PC-3 (cell line): Measurements from ENCODE around the gene RBM47. TPM values are rescaled to one million over a fixed set of nuclear protein-coding genes. Genes with fewer than 3 reads are reported as not detected.
"Not testable (repeated sequence)": the region's sequence is repeated elsewhere in the genome, so short reads cannot be mapped to it uniquely, and the experiment has no call there.

Source experiments
- ATAC-seq: fragments of 200-7000 bp; cut with Tn5 transposase; 2 replicates; pipeline ENCODE4 v1.9.1; 2020; ENCODE audit warnings: mild to moderate bottlenecking, moderate library complexity
- BruUV-seq: library from RNA; stranded (reverse); fragments of 400-500 nt; replicated peaks from 2 replicates; lab custom pipeline; 2021; lab: Mats Ljungman, UMichigan
- CTCF ChIA-PET: fragments of 300-600 bp; sonication (Branson Sonifier 250); formaldehyde crosslinking; loops from one replicate; lab custom pipeline; 2022; ENCODE audit warnings: antibody characterized with exemption; lab: Charles Lee
- POLR2A ChIA-PET: fragments of 300-600 bp; sonication (Branson Sonifier 250); formaldehyde crosslinking; loops from one replicate; lab custom pipeline; 2022; ENCODE audit warnings: antibody characterized with exemption; ENCODE audit not compliant: unreplicated experiment; lab: Charles Lee
- DNase-seq: peaks from one replicate; pipeline ENCODE4 v3.0.0-alpha.2; 2015
- H2AFZ ChIP-seq: fragments of 300-600 bp; sonication (generic); 2 replicates; pipeline ENCODE4 v1.6.0; 2016; ENCODE audit warnings: antibody characterized with exemption, low read length
- H3F3A ChIP-seq: fragments of 300-600 bp; sonication (generic); one replicate; pipeline ENCODE4 v1.6.0; 2017; ENCODE audit warnings: antibody characterized with exemption, low read length, control low read depth, mild to moderate bottlenecking; ENCODE audit not compliant: unreplicated experiment
- H3K27ac ChIP-seq: fragments of 300-600 bp; sonication (generic); 2 replicates; pipeline ENCODE4 v1.5.1; 2016; ENCODE audit warnings: mild to moderate bottlenecking, low read length
- H3K27me3 ChIP-seq: fragments of 300-600 bp; sonication (generic); 2 replicates; pipeline ENCODE4 v1.6.1; 2016; ENCODE audit warnings: low read length, mixed read lengths
- H3K36me3 ChIP-seq: fragments of 300-600 bp; sonication (generic); 2 replicates; pipeline ENCODE4 v1.6.1; 2016; ENCODE audit warnings: low read depth, mixed run types, low read length, mixed read lengths
- H3K4me1 ChIP-seq: fragments of 300-600 bp; sonication (generic); 2 replicates; pipeline ENCODE4 v1.5.1; 2016; ENCODE audit warnings: low read length; ENCODE audit not compliant: insufficient read depth
- H3K4me2 ChIP-seq: fragments of 300-600 bp; sonication (generic); 2 replicates; pipeline ENCODE4 v1.6.0; 2016; ENCODE audit warnings: low read length
- H3K4me3 ChIP-seq: fragments of 300-600 bp; sonication (generic); 2 replicates; pipeline ENCODE4 v1.5.1; 2016; ENCODE audit warnings: mild to moderate bottlenecking, low read length, mixed read lengths
- H3K79me2 ChIP-seq: fragments of 300-600 bp; sonication (generic); 2 replicates; pipeline ENCODE4 v1.6.1; 2017; ENCODE audit warnings: low read length, mixed read lengths
- H3K9ac ChIP-seq: fragments of 300-600 bp; sonication (generic); 2 replicates; pipeline ENCODE4 v1.6.0; 2016; ENCODE audit warnings: mild to moderate bottlenecking, low read length
- H3K9me2 ChIP-seq: fragments of 300-600 bp; sonication (generic); replicated peaks from 2 replicates; pipeline ENCODE4 v1.6.1; 2016; ENCODE audit warnings: mixed run types, low read length, mixed read lengths
- H3K9me3 ChIP-seq: fragments of 300-600 bp; sonication (generic); 2 replicates; pipeline ENCODE4 v1.6.1; 2016; ENCODE audit warnings: low read length, mixed read lengths
- H4K20me1 ChIP-seq: fragments of 300-600 bp; sonication (generic); 2 replicates; pipeline ENCODE4 v1.6.1; 2016; ENCODE audit warnings: low read length, mixed read lengths
- CTCF ChIP-seq: fragments of 300-600 bp; sonication (generic); conservative IDR thresholded peaks from 2 replicates; pipeline ENCODE4 v1.5.1; 2017; ENCODE audit warnings: antibody characterized with exemption, low read depth, mild to moderate bottlenecking, low read length
- EZH2 ChIP-seq: fragments of 300-600 bp; sonication (generic); IDR thresholded peaks from one replicate; pipeline ENCODE4 v1.6.1; 2017; ENCODE audit warnings: antibody characterized with exemption, mild to moderate bottlenecking, low read length; ENCODE audit not compliant: unreplicated experiment
- EZH2phosphoT487 ChIP-seq: fragments of 300-600 bp; sonication (generic); IDR thresholded peaks from 2 replicates; pipeline ENCODE4 v1.6.1; 2018; ENCODE audit warnings: mild to moderate bottlenecking, antibody characterized with exemption, low read length, borderline replicate concordance
- intact Hi-C: fragments of 100-400 bp; cut with micrococcal nuclease; formaldehyde crosslinking; loops from 2 replicates; pipeline ENCODE4 v1.9.0; 2023
- total RNA-seq: library from RNA; depleted of rRNA; stranded (reverse); fragments of >200 nt; gene quantifications from 2 replicates; pipeline ENCODE4 v1.2.3, GENCODE V29; 2014

Gene RBM47
- total RNA-seq, 1 experiment from 2014 or later, result 34.7 TPM

GRCh38 chr4:40438384-40439026, 191.2 kb downstream of the RBM47 start:
- intact Hi-C loops, result no loop called here
- no peak for ATAC-seq
- CTCF ChIA-PET, result no interaction called here
- Histone ChIP-seq H3K9me2 (no peaks in the 10 kb centered on the region), H3K4me1 (no peaks in the 10 kb centered on the region), H3K9ac (no peak overlapping the region), H4K20me1 (no peaks in the 10 kb centered on the region), H3K27ac (no peak overlapping the region), H2AFZ (no peak overlapping the region), H3F3A (no peaks in the 10 kb centered on the region), H3K4me2 (no peak overlapping the region), H3K27me3 (no peaks in the 10 kb centered on the region), H3K4me3 (no peak overlapping the region), H3K9me3 (no peaks in the 10 kb centered on the region), H3K36me3 (no peaks in the 10 kb centered on the region), H3K79me2 (no peaks in the 10 kb centered on the region)
- no peak for DNase-seq
- POLR2A ChIA-PET, result no interaction called here
- BruUV-seq, result no TSS peak
- TF ChIP-seq CTCF, result no peak
- no peak for TF ChIP-seq EZH2
- no peak for TF ChIP-seq EZH2phosphoT487

GRCh38 chr4:40437741-40438383, 191.8 kb downstream of the RBM47 start:
- POLR2A ChIA-PET, result no interaction called here
- Histone ChIP-seq H3K27me3 (no peaks in the 10 kb centered on the region), H3K4me1 (no peaks in the 10 kb centered on the region), H3K27ac (no peak overlapping the region), H3K9me2 (no peaks in the 10 kb centered on the region), H3K79me2 (no peaks in the 10 kb centered on the region), H2AFZ (no peak overlapping the region), H3K9me3 (no peaks in the 10 kb centered on the region), H3K36me3 (no peaks in the 10 kb centered on the region), H3K9ac (no peak overlapping the region), H3F3A (no peaks in the 10 kb centered on the region), H4K20me1 (no peaks in the 10 kb centered on the region), H3K4me2 (no peak overlapping the region), H3K4me3 (no peak overlapping the region)
- DNase-seq (no peak), ATAC-seq (no peak)
- CTCF ChIA-PET, result no interaction called here
- no peak for TF ChIP-seq CTCF
- no peak for TF ChIP-seq EZH2phosphoT487
- TF ChIP-seq EZH2, result no peak
- BruUV-seq, result no TSS peak
- intact Hi-C loops, result no loop called here

GRCh38 chr4:40435306-40435705, 194.4 kb downstream of the RBM47 start:
- H3K4me1 ChIP-seq, H4K20me1 ChIP-seq, H3F3A ChIP-seq, H3K4me2 ChIP-seq, POLR2A ChIA-PET, intact Hi-C loops, ATAC-seq, H3K9me2 ChIP-seq, CTCF ChIA-PET, H3K36me3 ChIP-seq, DNase-seq, H3K27ac ChIP-seq, H3K27me3 ChIP-seq, H3K9me3 ChIP-seq, H3K9ac ChIP-seq, BruUV-seq, H3K79me2 ChIP-seq, H3K4me3 ChIP-seq, H2AFZ ChIP-seq: not testable (repeated sequence)
